Measurements from ENCODE around the gene CRYGB. TPM values are rescaled to one million over a fixed set of nuclear protein-coding genes. Genes with fewer than 3 reads are reported as not detected.

Gene CRYGB
- total RNA-seq, 1 experiment from 2014 or later, result not detected

- Histone ChIP-seq H3K4me3 (ENCODE audit: low read depth, low read length, poor library complexity, severe bottlenecking) (no peak overlapping the region), H3K27ac (ENCODE audit: low read depth, low read length, poor library complexity, severe bottlenecking) (no peak overlapping the region), H3K27me3 (replicated peaks; ENCODE audit: insufficient read depth, low read depth, low read length, poor library complexity) (no peaks in the 10 kb centered on the region), H3K9me3 (ENCODE audit: low read depth, low read length, poor library complexity, severe bottlenecking) (no peaks in the 10 kb centered on the region), H3K4me1 (ENCODE audit: insufficient read depth, low read length, poor library complexity, severe bottlenecking) (no peaks in the 10 kb centered on the region), H3K36me3 (ENCODE audit: insufficient read depth, low read length, poor library complexity, severe bottlenecking) (no peaks in the 10 kb centered on the region)
- BruUV-seq (replicated peaks), result no TSS peak
- ChIA-PET CTCF (no interaction called here), POLR2A (ENCODE audit: low non-redundant PET) (no interaction called here)
- TF ChIP-seq EZH2 (IDR thresholded peaks at IDR 0.05; ENCODE audit: borderline replicate concordance, low read depth, low read length, poor library complexity, severe bottlenecking) (no peak), CTCF (conservative IDR thresholded peaks at IDR 0.05; ENCODE audit: low read depth, low read length) (no peak)
- DNase-seq (ENCODE audit: low spot score), result no peak
- intact Hi-C loops (cut with micrococcal nuclease; ENCODE audit: unreplicated experiment), result no loop called here
These were observed 40.5 kb upstream of the CRYGB start for GRCh38 chr2:208186465-208186864.

GRCh38 chr2:208183972-208184705 lies 38.2 kb upstream of the CRYGB start:
- Histone ChIP-seq H3K27ac (ENCODE audit: low read depth, low read length, poor library complexity, severe bottlenecking) (no peak overlapping the region), H3K4me1 (ENCODE audit: insufficient read depth, low read length, poor library complexity, severe bottlenecking) (no peaks in the 10 kb centered on the region), H3K36me3 (ENCODE audit: insufficient read depth, low read length, poor library complexity, severe bottlenecking) (no peaks in the 10 kb centered on the region), H3K4me3 (ENCODE audit: low read depth, low read length, poor library complexity, severe bottlenecking) (no peak overlapping the region), H3K27me3 (replicated peaks; ENCODE audit: insufficient read depth, low read depth, low read length, poor library complexity) (no peaks in the 10 kb centered on the region), H3K9me3 (ENCODE audit: low read depth, low read length, poor library complexity, severe bottlenecking) (no peaks in the 10 kb centered on the region)
- POLR2A ChIA-PET (ENCODE audit: low non-redundant PET), result no interaction called here
- no peak for DNase-seq (ENCODE audit: low spot score)
- CTCF ChIA-PET, result no interaction called here
- TF ChIP-seq CTCF (conservative IDR thresholded peaks at IDR 0.05; ENCODE audit: low read depth, low read length), result no peak
- TF ChIP-seq EZH2 (IDR thresholded peaks at IDR 0.05; ENCODE audit: borderline replicate concordance, low read depth, low read length, poor library complexity, severe bottlenecking), result no peak
- BruUV-seq (replicated peaks), result no TSS peak
- intact Hi-C loops (cut with micrococcal nuclease; ENCODE audit: unreplicated experiment), result no loop called here

- ChIA-PET POLR2A (ENCODE audit: low non-redundant PET) (no interaction called here), CTCF (no interaction called here)
- no peaks in the 10 kb centered on the region for H3K36me3 ChIP-seq (ENCODE audit: insufficient read depth, low read length, poor library complexity, severe bottlenecking)
- no peaks in the 10 kb centered on the region for H3K9me3 ChIP-seq (ENCODE audit: low read depth, low read length, poor library complexity, severe bottlenecking)
- H3K4me3 ChIP-seq (ENCODE audit: low read depth, low read length, poor library complexity, severe bottlenecking), result no peak overlapping the region
- no peaks in the 10 kb centered on the region for H3K4me1 ChIP-seq (ENCODE audit: insufficient read depth, low read length, poor library complexity, severe bottlenecking)
- BruUV-seq (replicated peaks), result no TSS peak
- no peak overlapping the region for H3K27ac ChIP-seq (ENCODE audit: low read depth, low read length, poor library complexity, severe bottlenecking)
- no peaks in the 10 kb centered on the region for H3K27me3 ChIP-seq (replicated peaks; ENCODE audit: insufficient read depth, low read depth, low read length, poor library complexity)
- DNase-seq (ENCODE audit: low spot score), result no peak
- intact Hi-C loops (cut with micrococcal nuclease; ENCODE audit: unreplicated experiment), result no loop called here
- TF ChIP-seq EZH2 (IDR thresholded peaks at IDR 0.05; ENCODE audit: borderline replicate concordance, low read depth, low read length, poor library complexity, severe bottlenecking) (no peak), CTCF (conservative IDR thresholded peaks at IDR 0.05; ENCODE audit: low read depth, low read length) (no peak)
These were observed 37.6 kb upstream of the CRYGB start for GRCh38 chr2:208183526-208183925.
